AG10803 (cell line): Measurements from ENCODE around the gene ABTB2.

Experiments used
- DNase-seq: peaks from one replicate; pipeline ENCODE4 v3.0.0; 2010; ENCODE audit warnings: low read depth
- H3K4me3 ChIP-seq: 2 replicates; pipeline ENCODE4 v1.5.1; 2011; ENCODE audit warnings: mild to moderate bottlenecking, low read length, control low read depth
- TF ChIP-seq, protein P1 (sequence below): conservative IDR thresholded peaks from 2 replicates; pipeline ENCODE4 v1.5.1; 2011; ENCODE audit warnings: mild to moderate bottlenecking, low read length, control low read depth, inconsistent platforms

ABTB2 gene

DNA sequence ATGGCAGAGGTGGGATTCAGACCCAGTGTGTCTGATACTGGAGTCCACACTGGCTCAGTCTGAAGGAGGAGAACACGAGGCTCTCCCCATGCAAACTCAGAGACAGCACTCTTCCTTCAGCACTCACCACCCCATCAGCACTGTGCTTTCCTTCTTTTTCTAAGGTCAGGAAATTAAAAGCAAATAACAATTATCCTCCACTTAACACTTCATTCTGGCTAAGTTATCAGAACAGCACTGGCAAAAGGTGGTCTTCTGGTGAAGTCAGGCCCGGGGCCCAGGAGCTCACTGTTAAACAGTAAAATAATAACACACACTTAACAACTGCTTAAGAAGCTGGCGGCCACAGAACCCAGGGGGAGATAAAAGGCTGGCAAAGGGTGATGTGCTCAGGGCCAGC lies 145.2 kb downstream of the ABTB2 start:
- TF ChIP-seq, protein P1, sequence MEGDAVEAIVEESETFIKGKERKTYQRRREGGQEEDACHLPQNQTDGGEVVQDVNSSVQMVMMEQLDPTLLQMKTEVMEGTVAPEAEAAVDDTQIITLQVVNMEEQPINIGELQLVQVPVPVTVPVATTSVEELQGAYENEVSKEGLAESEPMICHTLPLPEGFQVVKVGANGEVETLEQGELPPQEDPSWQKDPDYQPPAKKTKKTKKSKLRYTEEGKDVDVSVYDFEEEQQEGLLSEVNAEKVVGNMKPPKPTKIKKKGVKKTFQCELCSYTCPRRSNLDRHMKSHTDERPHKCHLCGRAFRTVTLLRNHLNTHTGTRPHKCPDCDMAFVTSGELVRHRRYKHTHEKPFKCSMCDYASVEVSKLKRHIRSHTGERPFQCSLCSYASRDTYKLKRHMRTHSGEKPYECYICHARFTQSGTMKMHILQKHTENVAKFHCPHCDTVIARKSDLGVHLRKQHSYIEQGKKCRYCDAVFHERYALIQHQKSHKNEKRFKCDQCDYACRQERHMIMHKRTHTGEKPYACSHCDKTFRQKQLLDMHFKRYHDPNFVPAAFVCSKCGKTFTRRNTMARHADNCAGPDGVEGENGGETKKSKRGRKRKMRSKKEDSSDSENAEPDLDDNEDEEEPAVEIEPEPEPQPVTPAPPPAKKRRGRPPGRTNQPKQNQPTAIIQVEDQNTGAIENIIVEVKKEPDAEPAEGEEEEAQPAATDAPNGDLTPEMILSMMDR = no peak
- no peak for DNase-seq
- no peak overlapping the region for H3K4me3 ChIP-seq

DNA sequence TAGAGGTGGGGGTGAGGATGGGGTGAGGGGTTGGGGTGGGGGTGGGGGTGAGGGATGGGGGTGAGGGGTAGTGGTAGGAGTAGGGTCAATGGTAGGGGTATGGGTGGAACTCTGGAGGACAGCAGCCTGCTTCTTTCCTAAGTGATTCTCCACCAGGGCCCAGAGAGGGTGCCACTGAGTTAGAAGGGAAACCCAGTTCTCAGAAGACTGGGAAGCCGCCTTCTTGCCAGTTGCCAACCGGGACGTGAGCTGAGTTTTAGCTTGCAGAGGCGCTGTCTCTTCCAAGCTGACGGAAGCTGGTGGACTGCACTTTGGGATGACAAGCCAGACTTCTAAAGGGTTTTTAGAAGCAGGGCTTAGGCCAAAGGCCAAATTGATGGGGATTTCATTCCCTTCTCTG lies 148.0 kb downstream of the ABTB2 start:
- TF ChIP-seq, protein P1 = no peak
- DNase-seq = no peak
- no peak overlapping the region for H3K4me3 ChIP-seq

GRCh38 chr11:34208266-34209135 lies 149.3 kb downstream of the ABTB2 start:
- H3K4me3 ChIP-seq = no peak overlapping the region
- no peak for DNase-seq
- TF ChIP-seq, protein P1 = no peak

GRCh38 chr11:34207487-34208180 lies 150.2 kb downstream of the ABTB2 start:
- no peak for DNase-seq
- TF ChIP-seq, protein P1 = no peak
- H3K4me3 ChIP-seq = no peak overlapping the region

GRCh38 chr11:34206407-34207300 lies 151.2 kb downstream of the ABTB2 start:
- TF ChIP-seq, protein P1 = no peak
- no peak overlapping the region for H3K4me3 ChIP-seq
- DNase-seq = no peak

DNA sequence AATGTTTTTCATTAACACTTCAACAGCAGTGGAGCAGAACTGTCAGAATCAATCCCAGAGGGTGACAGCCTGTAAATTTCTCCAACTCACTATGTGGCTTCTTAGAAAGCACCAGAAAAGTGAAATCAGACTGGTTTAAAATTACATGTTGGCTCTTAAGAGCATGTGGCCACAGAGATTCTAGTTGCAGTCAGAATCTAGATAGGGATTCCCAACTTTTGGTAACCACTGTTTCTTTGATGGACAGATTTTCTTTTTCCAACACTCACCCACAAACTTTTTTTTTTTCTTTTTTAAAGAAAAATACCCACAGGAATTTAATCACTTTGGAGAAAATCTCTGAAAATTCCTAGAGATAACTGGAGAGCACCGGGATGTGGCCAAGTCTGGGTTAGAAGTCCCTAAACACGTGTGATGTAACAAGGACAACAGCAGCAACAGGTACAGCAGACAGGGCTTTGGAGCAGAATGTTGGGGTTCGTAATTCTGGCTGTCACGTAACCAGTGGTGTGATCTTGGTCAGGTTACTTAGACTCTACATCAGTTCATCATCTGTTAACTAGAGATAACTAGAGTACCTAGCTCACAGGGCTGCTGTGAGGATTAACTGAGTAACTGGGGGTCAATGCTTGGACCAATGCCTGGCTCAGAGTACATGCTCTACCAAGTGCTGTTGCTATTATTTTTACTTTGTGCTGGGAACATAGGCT lies 152.3 kb downstream of the ABTB2 start:
- TF ChIP-seq, protein P1 = no peak

More for the DNA sequence above, 152.3 kb downstream of the ABTB2 start:
- DNase-seq = no peak
- H3K4me3 ChIP-seq = no peak overlapping the region
